Renal cortex interstitium (tissue), 11 donors: Measurements from ENCODE around the gene ADARB1. TPM values are rescaled to one million over a fixed set of nuclear protein-coding genes. Genes with fewer than 3 reads are reported as not detected.

ENCODE experiments used
- DNase-seq, 11 donors: peaks; one replicate each; pipeline ENCODE4 v3.0.0-alpha.2; 2013; ENCODE audit warnings: low read depth in 9 of 11, low spot score in 4 of 11; ENCODE audit errors: extremely low read depth in 1 of 11
- polyA plus RNA-seq, 3 donors: library from polyadenylated mRNA; unstranded; fragments of 120-200 nt; gene quantifications; one replicate each; pipeline ENCODE4 v1.2.1, GENCODE V29; 2013; ENCODE audit not compliant: insufficient read length in 3 of 3

The ADARB1 gene
- polyA plus RNA-seq, 3 donors, result 15.2 to 22.2 (median 17.6) TPM

- DNase-seq, result no peak
Measured at GRCh38 chr21:45103971-45104520, 29.7 kb downstream of the ADARB1 start.

GRCh38 chr21:45104560-45104959, 30.2 kb downstream of the ADARB1 start:
- DNase-seq, result no peak

DNA sequence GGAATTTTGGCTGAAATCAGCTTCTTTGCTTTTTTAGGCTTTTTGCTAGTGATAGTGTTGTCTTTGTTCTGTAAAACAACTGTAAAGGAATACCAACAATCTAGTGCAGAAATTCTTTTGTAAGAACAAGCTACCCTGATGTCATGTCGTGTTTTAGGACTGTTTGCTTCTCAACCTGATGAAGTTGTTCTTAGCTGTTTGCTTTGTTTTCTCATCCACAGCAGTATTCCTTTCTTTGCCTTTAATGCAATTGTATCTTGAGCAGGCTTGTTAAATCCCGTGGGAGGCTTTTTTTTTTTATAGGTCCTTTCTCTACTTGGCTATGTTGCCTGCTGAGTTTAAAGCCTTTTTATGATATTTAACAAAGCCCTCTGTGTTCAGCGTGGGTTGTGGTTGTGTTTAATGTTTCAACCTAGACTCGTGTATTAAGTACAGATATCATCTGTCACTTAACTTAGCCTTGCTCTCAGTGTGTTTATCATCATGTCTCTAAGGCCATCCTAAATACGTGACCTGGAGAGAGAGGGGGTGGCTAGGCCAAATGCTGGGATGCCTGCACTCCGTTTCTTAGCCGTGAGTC, 31.6 kb downstream of the ADARB1 start:
- no peak for DNase-seq

- DNase-seq, result no peak
Measured at GRCh38 chr21:45108034-45108790, 33.8 kb downstream of the ADARB1 start.

DNA sequence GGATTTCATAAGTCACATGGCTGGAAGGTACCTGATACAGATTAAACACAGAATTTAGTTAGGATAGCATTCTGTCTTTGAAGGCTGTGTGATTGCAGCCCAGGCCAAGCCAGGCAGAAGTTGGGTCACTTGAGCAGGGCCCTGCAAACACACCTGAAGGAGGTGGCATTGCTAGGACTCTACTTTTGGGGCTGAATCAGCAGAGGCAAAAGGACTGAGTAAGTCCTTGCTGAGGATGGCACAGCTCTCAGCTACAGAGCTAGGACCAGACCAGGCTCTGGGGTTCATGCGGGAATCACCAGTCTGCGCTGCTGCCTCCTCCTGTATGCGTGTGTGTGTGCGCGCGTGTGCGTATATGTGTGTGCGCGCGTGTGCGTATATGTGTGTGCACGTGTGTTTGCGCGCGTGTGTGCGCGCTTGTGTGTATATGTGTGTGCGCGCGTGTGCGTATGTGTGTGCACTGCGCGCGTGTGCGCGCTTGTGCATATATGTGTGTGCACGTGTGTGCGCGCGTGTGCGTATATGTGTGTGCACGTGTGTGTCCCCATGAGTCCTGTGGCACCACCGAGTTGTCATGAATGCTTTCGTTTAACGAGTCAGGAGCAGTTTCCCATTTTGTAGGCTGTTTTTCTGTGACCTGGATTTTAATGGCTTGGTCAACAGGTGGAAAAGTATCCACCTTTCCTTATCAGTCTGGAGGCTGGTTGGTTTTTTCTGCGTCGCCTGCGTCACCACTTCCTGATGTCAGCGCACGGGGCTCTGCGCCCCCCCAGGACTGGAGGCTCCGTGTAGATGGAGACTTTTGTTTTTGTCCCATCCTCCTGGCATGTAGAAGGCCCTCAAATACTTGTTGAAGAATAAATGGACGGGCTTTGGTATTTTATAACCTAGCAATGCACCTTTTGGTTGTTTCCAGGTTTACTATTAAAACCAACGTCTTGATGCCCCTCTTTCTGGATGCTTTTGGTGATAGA, 34.7 kb downstream of the ADARB1 start:
- no peak for DNase-seq

GRCh38 chr21:45109831-45110492, 35.6 kb downstream of the ADARB1 start:
- no peak for DNase-seq

GRCh38 chr21:45110873-45111624, 36.7 kb downstream of the ADARB1 start:
- DNase-seq, result no peak

DNA sequence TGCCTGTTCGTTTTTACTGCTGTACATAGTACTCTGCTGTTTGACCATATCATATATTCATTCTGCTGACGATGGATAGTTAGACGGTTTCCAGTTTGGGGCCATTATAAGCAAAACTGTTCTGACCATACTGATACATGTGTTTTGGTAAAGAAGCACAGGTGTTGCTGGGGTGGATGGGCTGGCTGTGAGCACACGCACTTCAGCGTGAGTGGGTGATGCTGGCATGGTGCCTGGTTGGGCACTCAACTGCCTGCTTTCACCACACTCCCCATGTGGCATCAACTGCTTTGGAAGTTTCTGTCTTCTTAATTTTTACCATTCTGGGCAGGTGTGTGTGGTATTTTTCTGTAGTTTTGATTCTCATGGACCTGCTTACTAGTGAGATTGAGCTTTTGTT, 37.3 kb downstream of the ADARB1 start:
- no peak for DNase-seq

DNA sequence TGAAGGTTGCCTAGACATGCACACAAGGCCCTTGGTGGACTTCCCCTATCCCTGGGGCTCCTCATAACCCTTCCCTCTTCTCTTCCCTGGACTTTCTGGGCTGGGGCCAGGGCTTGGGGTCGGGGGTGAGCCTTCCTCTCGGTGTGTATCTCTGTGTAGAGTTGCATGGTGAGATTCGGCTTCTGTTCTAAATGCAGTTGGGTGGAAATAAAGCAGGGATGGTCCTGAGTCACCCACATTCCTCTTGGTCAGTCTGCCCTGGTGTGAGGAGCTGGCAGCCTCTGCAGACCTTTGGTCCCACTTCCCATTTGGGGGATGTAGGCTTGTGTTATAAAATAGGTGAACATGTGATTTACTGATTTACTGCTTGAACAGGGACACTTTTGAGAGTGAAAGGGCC, 38.0 kb downstream of the ADARB1 start:
- no peak for DNase-seq

GRCh38 chr21:45113543-45113942, 39.2 kb downstream of the ADARB1 start:
- DNase-seq, result no peak

DNA sequence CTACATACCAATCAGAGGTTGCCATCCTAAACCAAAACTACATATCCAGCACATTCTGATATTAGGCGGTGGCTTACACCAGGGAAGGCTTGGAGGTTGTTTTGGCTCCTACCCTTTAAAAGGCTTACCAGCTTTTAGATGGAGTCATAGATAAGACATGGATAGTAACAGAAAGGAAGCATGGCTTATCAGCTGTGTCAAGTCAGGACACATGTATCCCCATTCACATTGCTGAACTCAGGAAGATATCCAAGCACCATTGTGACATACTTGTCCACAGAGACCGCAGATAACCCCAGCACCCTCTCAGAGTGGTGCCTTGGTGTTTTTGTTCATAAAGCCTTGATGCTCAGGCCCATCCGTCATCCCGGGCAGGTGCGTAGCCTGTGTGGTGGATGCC, 39.7 kb downstream of the ADARB1 start:
- DNase-seq, result no peak

DNA sequence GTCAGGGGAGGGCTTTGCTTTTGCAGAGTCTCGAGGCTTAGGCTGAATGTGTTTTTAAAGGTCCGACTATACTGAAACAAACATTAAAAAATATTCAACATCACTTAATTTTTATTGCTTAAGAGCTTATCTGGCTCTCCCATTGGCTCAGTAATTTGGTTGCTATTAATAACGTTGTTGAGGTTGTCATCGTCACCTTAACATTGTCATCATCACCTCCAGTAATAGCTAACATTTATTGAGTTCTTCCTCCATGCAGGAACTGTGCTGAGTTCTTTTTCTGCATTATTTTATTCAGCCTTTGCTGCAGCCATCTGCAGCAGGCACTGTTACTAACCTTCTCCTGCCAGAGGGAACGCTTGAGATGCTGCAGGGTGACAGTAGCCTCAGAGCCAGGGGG, 40.1 kb downstream of the ADARB1 start:
- DNase-seq, result no peak

GRCh38 chr21:45115141-45115540, 40.8 kb downstream of the ADARB1 start:
- no peak for DNase-seq

- no peak for DNase-seq
Measured at GRCh38 chr21:45116066-45116465, 41.7 kb downstream of the ADARB1 start.

GRCh38 chr21:45117314-45117713, 42.9 kb downstream of the ADARB1 start:
- no peak for DNase-seq

DNA sequence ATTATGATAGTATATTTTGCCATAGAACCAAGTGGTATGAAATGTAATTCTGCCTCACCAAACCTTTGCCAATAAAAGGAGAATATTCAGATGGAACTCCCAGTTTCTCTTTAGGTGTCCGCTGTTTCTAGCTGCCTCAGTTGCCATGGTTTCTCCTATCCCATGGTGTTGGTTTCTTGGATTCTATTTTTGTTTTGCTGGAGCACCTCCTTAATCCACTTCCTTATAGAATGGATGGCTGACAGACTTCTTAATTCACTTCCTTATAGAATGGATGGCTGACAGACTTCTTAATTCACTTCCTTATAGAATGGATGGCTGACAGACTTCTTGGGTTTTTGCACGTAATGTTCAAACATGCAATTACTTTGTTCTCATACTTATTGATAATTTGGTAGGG, 43.7 kb downstream of the ADARB1 start:
- no peak for DNase-seq

DNA sequence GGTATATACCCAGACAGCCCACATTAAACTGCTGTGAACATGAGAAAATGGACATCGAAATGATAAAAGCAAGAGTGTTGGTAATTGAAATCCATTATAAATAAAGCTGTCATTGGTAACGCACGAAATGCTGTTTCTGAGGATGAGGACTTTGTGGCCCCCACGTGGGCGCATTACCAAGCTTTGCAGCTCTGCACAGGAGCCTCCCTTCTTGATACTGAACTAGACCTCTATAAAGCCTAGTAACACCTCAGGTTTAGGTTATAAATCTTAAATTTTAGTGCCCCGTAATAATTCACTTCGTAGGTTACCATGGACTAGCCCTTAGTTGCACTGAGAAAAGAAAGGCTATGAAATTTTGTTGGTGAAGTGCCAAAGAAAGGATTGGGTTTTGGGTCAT, 45.4 kb downstream of the ADARB1 start:
- no peak for DNase-seq

GRCh38 chr21:45120975-45121374, 46.6 kb downstream of the ADARB1 start:
- no peak for DNase-seq
